Measurements from ENCODE around the gene SDHA.
"Not testable (repeated sequence)": the region's sequence is repeated elsewhere in the genome, so short reads cannot be mapped to it uniquely, and the experiment has no call there.

SDHA gene

DNA sequence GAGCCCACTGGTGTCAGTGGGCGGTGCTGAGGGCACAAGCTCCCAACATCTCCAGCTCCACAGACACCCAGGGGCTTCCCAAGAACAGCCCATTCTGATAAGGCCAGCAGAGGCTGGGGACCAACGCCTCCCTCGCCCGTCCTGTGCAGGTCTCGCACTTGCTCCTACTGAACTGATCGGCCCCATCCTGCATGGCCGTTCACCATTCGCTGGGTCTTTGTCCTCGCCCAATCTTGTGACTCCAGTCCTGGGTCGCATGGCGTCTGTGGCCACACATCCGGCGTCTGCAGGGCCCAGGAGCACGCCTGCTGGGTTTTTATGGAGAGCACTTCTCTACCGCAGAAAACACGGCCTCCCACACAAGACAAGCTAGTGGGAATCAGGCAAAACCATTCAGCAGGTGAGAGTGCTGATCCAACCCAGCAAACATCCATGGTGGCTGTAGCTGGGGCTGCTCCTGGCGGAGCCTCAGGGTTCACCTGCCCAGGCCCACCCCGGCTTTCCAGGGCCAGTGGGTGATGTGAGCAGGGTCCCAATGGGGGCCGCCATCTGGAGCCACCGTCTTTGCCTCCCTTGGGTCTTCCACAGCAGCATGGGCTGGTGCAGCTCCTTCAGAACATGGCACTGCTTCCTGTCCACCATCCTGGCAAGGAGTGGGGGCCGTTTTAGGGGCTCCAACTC lies 19.5 kb upstream of the SDHA start:
- DNase-seq: no peak

DNA sequence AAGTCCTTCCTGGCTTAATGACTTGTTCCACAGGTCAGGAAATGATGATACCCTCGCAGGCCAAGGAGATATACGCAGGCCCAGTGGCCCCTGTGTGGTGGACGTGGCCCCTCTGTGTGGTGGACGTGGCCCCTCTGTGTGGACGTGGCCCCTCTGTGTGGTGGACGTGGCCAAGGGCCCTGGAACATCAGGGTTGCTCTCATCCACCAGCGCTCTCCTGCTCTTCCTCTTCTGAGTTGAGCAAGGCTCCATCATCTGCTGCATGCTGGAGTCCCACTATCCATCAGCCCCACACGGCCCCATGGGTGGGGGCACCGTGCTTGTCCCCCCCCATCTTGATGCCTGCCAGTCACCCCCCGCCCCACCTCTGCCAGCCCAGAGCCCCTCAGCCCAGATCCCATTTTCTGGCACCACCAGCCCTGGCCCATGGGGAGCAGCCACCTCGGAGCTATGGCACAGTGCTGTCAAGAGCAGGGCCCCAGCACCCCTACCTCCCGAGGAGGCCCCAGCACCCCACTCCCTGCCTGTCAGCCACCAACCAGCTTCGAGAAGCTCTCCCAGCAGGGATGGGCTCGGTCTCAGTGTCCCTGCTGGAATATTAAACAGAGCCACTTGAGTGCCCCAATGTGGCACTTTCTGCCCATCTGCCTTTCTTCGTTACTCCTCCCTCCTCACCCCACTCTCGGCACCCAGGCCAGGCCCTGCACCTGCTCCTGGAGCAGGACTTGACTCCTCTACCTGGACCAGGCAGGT lies 18.7 kb upstream of the SDHA start:
- no peak for DNase-seq

DNA sequence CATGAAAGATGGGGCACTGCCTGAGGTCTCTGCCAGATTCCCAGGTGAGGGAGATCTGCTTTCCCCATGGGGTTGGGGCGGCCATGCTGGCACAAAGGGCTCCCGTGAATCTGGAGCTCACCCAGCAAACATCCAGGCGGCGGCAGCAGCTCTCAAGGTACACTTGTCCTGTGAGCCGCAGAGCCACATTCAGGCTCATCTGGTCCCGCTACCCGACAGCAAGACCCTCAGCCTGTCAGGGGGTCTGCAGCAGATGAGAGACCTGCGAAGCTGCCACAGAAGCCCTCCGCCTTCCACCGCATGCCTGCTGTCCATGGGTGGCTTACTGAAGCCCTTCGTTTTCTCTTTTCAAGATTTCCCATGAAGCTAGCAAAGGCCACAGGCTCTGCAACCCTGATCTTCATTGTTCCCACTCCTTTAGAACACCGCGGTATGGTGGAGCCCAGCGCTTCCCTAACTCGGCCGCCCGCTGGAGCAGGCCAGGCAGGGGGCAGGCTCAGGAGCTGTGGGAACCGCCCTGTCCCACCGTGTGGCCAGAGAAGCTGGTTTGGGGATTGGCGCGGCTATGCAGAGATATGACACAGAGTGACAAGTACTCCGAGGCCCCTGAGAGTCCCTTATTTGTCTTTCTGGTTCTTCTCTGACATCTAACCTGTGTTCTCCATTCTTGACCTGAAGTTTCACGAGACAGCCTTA lies 18.0 kb upstream of the SDHA start:
- no peak for DNase-seq

DNA sequence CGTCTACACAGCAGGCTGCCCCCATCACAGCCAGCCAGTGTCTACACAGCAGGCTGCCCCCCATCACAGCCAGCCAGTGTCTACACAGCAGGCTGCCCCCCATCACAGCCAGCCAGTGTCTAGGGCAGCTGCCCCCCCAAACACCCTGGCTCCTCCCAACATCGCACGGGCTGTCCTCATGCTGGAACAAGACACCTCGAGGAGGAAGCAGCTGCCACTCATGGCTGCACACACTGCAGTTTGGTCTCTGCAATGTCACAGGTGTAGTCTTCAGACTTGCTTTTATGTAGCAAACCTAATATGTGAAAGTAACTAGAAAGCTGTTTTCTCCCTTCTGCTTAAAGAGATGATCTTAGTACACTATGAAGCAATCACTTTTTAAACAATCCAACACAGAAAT lies 17.1 kb upstream of the SDHA start:
- no peak for DNase-seq

DNA sequence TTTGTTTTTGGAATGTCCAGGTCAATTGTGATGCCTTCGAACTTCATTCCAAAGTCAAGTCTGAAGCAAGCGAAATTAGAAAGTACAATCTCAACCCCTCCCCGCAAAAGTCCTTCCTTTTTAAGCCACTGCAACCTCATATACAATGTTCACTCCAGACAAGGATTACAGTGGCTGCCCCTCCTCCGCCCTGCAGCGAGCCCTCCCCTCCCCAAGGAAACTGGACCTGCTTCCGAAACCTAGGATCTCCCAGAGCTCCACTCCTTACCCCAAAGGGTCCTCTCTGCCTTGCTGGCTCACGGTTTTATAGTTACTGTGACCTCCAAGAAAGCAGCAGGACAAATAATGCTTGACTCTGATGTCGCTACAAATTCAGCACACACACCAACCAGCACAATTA lies 16.4 kb upstream of the SDHA start:
- DNase-seq: no peak

DNA sequence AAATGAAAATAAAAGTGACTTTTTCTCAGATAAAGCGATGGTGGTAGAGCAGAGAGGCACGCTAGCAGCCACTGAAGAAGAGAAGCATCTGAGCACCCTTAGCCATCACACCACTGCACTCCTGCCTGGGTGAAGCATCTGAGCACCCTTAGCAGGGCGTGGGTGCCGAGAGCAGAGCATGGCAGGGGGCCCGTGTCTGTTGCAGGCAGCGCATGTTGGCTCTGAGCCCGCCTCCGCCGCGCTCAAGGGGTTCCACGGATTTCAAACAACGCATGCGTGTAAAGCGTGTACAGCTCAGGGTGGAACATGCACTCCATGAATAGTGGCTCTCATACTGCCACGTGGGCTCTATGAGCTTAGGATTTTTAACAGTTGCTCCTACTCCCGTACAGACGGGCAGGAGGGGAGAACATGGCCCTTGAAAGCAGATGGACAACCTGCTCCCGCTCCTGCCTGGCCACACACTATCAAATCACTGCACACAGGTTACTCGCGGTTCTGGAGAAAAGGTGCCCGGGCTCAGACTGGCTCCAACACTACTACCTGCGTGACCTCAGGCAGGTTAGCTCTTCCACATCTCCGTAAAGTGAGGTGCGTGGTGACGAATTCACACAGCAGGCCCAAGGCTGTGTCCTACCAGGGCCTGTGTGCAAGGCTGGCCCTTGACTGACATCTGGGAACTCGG lies 14.7 kb upstream of the SDHA start:
- no peak for DNase-seq

DNA sequence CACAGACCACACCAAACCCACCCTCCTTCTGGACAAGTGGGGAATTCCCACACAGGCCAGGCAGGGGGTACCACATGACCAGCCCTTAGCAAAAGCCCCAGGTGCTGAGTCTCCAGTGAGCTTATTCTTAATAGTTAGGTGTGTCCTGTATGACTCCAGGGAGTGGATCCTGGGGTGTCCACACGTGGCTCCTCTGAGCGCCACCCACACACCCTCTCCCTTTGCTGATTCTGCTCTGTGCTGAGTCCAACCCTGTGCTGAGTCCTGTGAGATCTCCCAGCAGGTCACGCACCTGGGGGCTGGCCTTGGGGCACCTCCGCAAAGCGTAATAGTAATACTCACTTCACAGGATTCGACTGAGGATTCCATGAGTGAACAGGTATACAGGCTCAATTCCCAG lies 14.1 kb upstream of the SDHA start:
- DNase-seq: no peak

DNA sequence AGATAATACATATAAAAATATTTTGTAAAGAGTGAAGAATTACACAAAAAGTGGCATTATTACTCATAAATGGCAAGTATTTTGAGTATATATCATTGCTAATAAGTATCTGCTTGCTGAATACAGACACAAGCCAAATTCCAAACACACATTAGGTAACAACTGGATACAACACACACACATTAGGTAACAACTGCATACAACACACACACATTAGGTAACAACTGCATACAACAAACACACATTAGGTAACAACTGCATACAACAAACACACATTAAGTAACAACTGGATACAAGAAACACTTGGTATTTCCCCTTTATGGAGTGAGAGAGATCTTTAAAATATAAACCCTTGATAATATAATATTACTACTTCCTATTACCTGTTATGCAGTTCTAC lies 13.7 kb upstream of the SDHA start:
- no peak for DNase-seq

DNA sequence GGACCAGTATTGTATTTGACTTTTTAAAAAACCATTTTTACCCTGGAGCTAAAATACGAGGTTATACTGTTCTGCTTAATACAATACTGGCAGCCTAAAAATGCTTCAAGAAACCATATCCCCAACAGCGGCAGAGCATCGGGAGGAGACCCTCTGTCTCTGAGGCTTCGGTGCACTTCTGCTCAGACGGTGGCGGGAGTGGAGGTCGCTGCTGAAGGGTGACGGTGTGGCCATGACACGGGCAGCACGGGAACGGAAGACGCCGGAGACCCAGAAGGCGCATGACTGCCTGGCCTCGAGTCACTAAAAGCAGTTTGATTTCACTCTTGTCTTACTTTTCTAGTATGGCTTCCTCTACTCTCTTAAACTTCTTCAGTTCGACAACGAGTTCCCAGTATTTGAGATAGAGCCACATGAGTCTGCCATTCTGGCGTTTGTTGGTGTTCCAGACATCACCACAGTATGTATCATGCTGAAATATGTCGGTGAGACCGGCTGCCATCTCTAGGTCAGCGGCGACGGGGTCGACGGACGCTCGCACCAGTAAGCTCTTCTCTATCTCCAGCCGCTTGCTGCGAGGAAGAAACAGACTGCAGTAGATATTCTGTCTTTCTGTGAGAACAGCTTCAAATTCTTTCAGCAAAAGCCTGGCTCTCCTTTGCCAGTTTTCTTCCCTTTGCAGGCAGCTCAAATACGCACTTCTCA lies 13.0 kb upstream of the SDHA start:
- DNase-seq: no peak

DNA sequence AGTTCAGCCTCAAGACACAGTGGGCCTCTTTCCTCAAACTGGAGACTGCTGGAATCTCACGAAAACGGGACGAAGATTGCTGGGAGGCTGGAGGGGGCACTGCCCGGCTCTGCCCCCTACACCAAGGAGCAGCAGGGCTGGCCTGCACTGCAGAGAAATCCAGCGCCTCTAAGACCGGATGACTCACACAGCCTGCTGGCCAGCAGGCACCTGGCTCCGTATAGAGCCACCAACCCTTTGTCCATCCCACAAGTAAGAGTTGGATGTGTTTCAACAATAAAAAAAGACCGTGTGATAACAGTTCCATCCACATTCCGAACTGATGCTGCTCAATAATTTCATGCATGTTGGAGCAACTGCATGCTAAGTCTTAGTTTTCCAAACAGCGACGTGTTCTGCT lies 11.7 kb upstream of the SDHA start:
- no peak for DNase-seq

DNA sequence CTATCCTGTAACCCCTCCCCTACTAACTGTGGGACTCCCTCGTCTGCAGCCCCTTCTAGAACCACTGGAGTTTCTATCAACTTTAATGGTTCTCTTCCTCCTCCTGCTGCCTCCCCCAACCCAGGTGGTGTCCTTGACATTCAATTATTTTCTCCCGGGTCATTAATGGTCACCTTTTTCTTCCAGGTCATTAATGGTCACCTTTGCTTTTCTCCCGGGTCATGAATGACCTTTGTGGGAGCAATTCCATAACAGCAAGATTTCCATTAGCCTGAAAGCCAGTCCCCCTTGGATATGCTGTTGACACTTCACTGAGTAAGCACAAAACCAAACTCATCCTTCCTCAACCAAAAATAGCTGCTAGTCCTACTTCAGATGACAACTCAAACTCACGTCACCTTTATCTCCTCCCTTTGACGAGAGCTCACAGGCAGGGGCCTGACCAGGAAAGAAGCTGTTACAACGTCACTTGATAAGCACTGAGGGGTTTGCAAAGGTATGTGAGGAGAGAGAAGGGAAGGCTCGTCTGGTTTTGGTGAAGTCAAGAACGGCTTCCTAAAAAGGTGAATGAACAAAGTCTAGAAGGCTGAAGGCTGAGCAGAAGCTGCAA lies 11.1 kb upstream of the SDHA start:
- DNase-seq: no peak

DNA sequence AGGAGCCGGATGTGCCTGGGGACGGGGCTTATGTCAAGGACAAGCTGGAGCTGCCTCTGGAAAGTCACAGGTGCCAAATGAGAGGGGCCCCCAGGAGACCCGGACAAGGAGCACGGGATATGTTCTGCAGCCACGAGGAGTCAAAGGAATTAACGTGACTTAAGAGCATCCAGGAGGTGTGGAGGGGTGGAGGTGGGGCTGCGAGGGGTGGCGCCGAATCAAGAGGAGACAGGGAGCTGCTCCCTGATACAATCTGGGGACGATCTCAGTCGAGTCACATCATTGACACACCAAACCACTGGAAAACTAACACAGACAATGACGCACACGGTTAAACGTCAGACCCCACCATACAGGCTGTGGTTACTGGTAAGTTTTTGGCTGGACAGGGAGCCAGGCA lies 10.5 kb upstream of the SDHA start:
- DNase-seq: no peak

DNA sequence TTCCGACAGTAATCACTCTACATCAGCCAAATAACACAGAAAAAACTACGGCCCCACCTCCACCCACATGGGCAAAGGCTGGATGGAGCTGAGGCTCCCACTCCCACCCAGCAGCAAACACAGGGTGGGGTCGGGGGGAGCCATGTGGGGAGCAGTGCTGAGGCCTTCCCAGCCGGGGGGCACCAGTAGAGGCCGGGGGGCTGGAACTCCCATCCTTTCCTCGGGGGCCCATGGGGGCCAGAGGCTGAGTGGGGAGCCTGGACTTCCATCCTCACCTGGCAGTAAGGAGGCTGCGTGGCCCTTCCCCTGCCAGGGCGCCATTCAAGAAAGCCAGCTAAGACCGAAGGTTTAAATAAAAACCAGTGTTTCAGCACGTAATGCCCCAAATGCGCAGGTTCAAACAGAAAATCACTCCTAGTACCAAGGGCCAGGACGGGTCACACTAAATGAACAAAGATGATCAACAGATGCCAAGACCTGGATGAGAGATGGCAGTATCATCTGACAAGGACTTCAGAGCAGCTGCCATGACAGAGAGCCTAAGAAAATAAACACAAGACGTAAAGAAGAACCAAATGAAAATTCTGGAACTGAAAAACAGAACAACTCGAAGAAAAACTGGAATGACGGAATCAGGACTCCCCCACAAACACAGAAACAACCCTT lies 9.5 kb upstream of the SDHA start:
- DNase-seq: no peak

DNA sequence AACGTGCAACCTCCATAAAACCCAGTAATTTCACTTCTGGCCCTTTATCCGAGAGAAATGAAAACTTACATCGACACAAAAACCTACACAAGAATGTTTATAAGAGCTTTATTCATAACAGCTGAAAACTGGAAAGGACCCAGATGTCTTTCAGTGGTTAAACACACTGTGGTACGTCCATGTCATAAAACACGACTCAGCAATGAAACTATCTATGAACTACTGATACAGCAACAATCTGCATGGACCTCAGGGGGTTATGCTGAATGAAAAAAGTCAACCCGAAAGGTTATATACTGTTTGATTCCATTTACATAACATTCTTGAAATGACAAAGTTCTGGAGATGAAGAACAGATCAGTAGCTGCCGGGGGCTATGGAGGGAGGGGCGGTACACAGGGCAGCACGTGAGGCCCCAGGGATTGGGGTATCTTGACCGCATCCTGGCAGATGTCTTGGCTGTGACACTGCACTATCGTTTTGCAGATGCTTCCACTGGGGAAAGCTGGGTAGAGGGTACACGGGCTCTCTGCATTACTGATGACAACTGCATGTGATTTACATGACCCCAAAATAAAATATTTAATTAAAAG lies 4.2 kb upstream of the SDHA start:
- DNase-seq: no peak

DNA sequence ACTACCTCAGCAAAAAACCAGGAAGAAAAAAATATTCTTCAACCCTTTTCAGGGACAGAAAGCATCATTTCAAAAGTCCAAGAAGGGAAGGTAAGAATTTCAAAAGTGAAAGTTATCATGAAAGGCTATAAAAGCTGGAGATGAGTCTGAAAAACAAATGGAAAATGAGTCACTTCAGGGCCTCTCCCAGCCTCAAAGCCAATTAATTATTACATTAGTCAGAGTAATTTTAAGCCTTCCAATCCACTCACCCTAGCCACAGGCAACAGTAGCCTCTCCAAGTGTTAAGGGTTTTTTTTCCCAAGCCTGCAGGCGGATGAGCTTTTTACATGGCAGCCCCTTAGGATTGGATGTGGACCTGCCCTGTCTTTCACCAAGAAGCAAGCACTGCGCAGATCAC lies 2.9 kb upstream of the SDHA start:
- peak; percentile 21 for DNase-seq

DNA sequence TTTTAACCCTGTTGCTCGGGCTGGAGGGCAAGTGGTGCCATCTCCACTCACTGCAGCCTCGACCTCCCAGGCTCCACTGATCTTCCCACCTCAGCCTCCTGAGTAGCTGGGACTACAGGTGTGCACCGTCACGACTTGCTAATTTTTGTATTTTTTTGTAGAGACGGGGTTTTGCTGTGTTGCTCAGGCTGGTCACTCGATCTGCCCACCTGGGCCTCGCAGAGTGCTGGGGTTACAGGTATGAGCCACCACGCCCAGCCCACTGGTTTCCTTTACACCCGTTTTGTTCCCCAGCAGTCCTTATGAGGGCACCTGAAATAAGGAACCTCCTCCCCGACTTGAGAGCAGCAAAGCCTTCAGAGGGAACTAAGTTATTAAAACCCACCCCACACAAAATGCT lies 2.0 kb upstream of the SDHA start:
- not testable (repeated sequence) for DNase-seq

DNA sequence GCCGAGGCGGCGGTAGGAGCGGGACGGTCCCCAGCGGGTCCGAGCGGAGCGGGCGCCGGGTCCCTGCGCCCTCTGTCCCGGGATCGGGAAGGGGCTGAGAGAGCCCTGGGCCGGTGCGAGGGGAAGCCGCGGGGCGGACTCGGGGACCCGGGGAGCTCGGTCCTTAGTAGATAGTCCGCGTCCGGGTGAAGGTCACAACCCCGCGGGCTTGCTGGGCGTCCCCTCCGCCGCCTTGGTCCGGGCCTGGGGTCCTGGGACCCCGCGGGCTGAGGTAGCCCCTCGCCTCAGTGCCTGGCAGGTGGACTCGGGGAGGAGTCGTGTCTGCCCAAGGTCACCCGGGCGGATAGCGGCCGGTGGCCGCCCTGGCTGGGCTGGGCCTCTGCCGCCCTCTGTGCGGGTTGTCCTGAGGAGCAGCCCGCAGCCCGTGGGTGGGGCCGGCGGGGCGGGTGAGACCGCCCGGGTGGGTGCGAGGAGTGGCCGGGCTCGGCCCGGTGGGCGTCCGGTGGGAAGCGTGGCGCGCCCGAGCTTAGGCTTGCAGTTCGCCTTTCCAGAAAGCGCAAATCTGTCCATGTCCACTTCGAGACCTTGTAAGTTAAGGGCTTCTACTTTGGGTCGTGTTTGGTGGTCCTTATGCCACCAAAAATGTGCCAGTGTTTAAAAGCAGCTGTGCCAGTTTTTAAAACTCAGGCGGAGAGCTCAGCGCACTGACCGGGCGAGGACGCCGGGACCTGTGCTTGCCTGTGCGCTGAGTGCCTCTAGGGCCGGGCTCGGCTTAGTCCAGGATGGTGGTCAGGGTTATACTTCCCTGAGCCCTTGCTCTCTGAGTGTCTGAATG lies 554 bp downstream of the SDHA start:
- DNase-seq: peak; percentile 28

DNA sequence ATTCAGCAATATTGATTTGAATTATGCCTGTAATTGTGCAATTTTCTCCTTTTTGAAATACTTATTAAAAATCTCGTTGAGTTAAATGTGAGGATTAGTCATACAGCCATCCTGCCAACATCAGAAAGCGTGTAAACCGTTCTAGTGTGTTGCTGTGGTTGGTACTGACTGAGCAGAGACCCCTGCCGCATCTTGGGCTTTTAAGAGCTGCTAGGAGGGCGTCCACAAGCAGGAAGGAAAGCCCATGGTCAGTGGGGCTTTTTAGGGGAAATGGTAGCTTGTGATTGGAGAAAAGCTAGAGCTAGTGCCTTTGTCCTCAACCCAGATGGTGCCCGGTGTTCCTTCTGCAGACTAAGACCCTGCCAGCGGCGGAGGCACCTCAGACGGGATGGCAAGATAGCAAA lies 1.3 kb downstream of the SDHA start:
- peak; percentile 21 for DNase-seq

DNA sequence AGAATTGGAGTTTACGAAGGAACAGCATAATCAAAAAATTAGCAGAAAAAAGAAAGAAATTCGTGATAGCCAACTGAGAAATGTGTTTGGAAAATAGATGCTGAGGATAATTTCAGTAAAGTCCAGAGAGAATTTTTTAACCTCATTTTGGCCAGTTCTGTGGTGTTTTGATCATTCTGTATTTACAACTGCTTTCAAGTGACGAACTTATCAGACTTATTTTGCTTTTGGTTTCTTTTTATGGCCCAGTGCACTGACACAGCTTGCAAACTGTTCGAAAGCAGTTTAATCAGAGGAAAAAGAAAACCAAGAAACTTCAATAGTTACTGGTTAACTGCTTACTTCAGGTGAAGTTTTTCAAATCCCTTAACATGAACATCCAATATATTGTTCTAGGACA lies 1.9 kb downstream of the SDHA start:
- DNase-seq: no peak

Data from fibroblast of skin of back (primary cell).